H9 (cell line): ENCODE results near the gene GSE1. TPM values are rescaled to one million over a fixed set of nuclear protein-coding genes. Genes with fewer than 3 reads are reported as not detected.

Experiments used
- DNase-seq: peaks from one replicate; pipeline ENCODE4 v3.0.0-alpha.2; 2017
- H2AFZ ChIP-seq: one replicate; pipeline ENCODE4 v1.6.1; 2013; ENCODE audit warnings: mild to moderate bottlenecking, low read length, control low read depth, moderate library complexity
- H2AK5ac ChIP-seq: 2 replicates; pipeline ENCODE4 v1.6.1; 2013; ENCODE audit warnings: low read length, control low read depth, mixed read lengths; ENCODE audit not compliant: insufficient read length
- H2BK120ac ChIP-seq: one replicate; pipeline ENCODE4 v1.6.1; 2013; ENCODE audit warnings: low read depth, mild to moderate bottlenecking, low read length, control low read depth, inconsistent platforms; ENCODE audit not compliant: poor library complexity, severe bottlenecking
- H2BK12ac ChIP-seq: 2 replicates; pipeline ENCODE4 v1.6.1; 2013; ENCODE audit warnings: low read length, control low read depth, mixed read lengths, low read depth; ENCODE audit not compliant: insufficient read length
- H2BK15ac ChIP-seq: 2 replicates; pipeline ENCODE4 v1.6.1; 2013; ENCODE audit warnings: low read depth, low read length, control low read depth
- H2BK20ac ChIP-seq: one replicate; pipeline ENCODE4 v1.6.1; 2013; ENCODE audit warnings: low read depth, mild to moderate bottlenecking, low read length, control low read depth, inconsistent platforms; ENCODE audit not compliant: poor library complexity, severe bottlenecking
- H2BK5ac ChIP-seq: 2 replicates; pipeline ENCODE4 v1.6.1; 2013; ENCODE audit warnings: low read length, control low read depth, mixed read lengths; ENCODE audit not compliant: insufficient read length
- H3K14ac ChIP-seq: 2 replicates; pipeline ENCODE4 v1.6.1; 2013; ENCODE audit warnings: low read length, control low read depth; ENCODE audit not compliant: insufficient read depth
- H3K18ac ChIP-seq: 2 replicates; pipeline ENCODE4 v1.6.1; 2013; ENCODE audit warnings: low read depth, mild to moderate bottlenecking, mixed read lengths, low read length, control low read depth; ENCODE audit not compliant: insufficient read length
- H3K23ac ChIP-seq: 2 replicates; pipeline ENCODE4 v1.6.1; 2013; ENCODE audit warnings: low read length, control low read depth, mixed read lengths, low read depth; ENCODE audit not compliant: insufficient read length
- H3K23me2 ChIP-seq: 2 replicates; pipeline ENCODE4 v1.6.1; 2013; ENCODE audit warnings: low read depth, mild to moderate bottlenecking, mixed read lengths, low read length, control low read depth; ENCODE audit not compliant: insufficient read length, poor library complexity, severe bottlenecking
- H3K27ac ChIP-seq: 2 replicates; pipeline ENCODE4 v1.5.1; 2013; ENCODE audit warnings: low read length, control low read depth, mixed read lengths, low read depth; ENCODE audit not compliant: insufficient read length
- H3K27me3 ChIP-seq: 2 replicates; pipeline ENCODE4 v1.6.1; 2013; ENCODE audit warnings: low read length, control low read depth, inconsistent platforms; ENCODE audit not compliant: insufficient read depth
- H3K4ac ChIP-seq: 2 replicates; pipeline ENCODE4 v1.6.1; 2013; ENCODE audit warnings: low read depth, mild to moderate bottlenecking, control low read depth, inconsistent platforms, low read length, moderate library complexity
- H3K4me1 ChIP-seq: 2 replicates; pipeline ENCODE4 v1.6.1; 2013; ENCODE audit warnings: low read length, control low read depth, inconsistent platforms; ENCODE audit not compliant: insufficient read depth
- H3K4me2 ChIP-seq: 2 replicates; pipeline ENCODE4 v1.6.1; 2013; ENCODE audit warnings: low read length, control low read depth, mixed read lengths; ENCODE audit not compliant: insufficient read length, insufficient read depth
- H3K56ac ChIP-seq: 2 replicates; pipeline ENCODE4 v1.6.1; 2013; ENCODE audit warnings: low read depth, mild to moderate bottlenecking, mixed read lengths, low read length, control low read depth; ENCODE audit not compliant: insufficient read length
- H3K79me1 ChIP-seq: 2 replicates; pipeline ENCODE4 v1.6.1; 2013; ENCODE audit warnings: low read depth, mild to moderate bottlenecking, moderate library complexity, low read length, control low read depth, inconsistent platforms; ENCODE audit not compliant: insufficient read depth, poor library complexity, severe bottlenecking
- H3K79me2 ChIP-seq: 2 replicates; pipeline ENCODE4 v1.6.1; 2013; ENCODE audit warnings: low read length, control low read depth, inconsistent platforms; ENCODE audit not compliant: insufficient read depth
- H3K9ac ChIP-seq: 2 replicates; pipeline ENCODE4 v1.6.1; 2013; ENCODE audit warnings: low read length, control low read depth, mixed read lengths; ENCODE audit not compliant: insufficient read length; ENCODE audit errors: extremely low read depth
- H3K9me3 ChIP-seq: one replicate; pipeline ENCODE4 v1.6.1; 2013; ENCODE audit warnings: low read depth, low read length, inconsistent platforms; ENCODE audit not compliant: control insufficient read depth
- H3T11ph ChIP-seq: one replicate; pipeline ENCODE4 v1.6.1; 2013; ENCODE audit warnings: mild to moderate bottlenecking, low read length, control low read depth, inconsistent platforms
- H4K20me1 ChIP-seq: one replicate; pipeline ENCODE4 v1.6.1; 2013; ENCODE audit not compliant: control insufficient read depth, insufficient read length, insufficient read depth
- H4K5ac ChIP-seq: 2 replicates; pipeline ENCODE4 v1.6.1; 2013; ENCODE audit warnings: low read depth, mild to moderate bottlenecking, mixed read lengths, low read length, control low read depth; ENCODE audit not compliant: insufficient read length
- H4K8ac ChIP-seq: replicated peaks from 2 replicates; pipeline ENCODE4 v1.6.1; 2013; ENCODE audit warnings: low read length, control low read depth, mixed read lengths, low read depth; ENCODE audit not compliant: insufficient read length
- H4K91ac ChIP-seq: 2 replicates; pipeline ENCODE4 v1.6.1; 2013; ENCODE audit warnings: low read depth, mild to moderate bottlenecking, moderate library complexity, mixed read lengths, low read length, control low read depth; ENCODE audit not compliant: insufficient read length
- H3K27ac Mint-ChIP-seq, 3 experiments: 2 replicates in 2 of 3; 3 replicates in 1 of 3; pipeline ENCODE4 v1.8.0; 2020 to 2021; ENCODE audit warnings: mixed read lengths in 3 of 3, mild to moderate bottlenecking in 1 of 3, moderate library complexity in 1 of 3
- H3K27me3 Mint-ChIP-seq: 2 replicates; pipeline ENCODE4 v1.8.0; 2021; ENCODE audit warnings: low read depth, mild to moderate bottlenecking, moderate library complexity, mixed read lengths
- H3K36me3 Mint-ChIP-seq, 3 experiments: 2 replicates in 2 of 3; 3 replicates in 1 of 3; pipeline ENCODE4 v1.8.0; 2020 to 2021; ENCODE audit warnings: low read depth in 3 of 3, mixed read lengths in 3 of 3; ENCODE audit not compliant: insufficient read depth in 1 of 3
- H3K4me1 Mint-ChIP-seq, 2 experiments: 2 replicates each; pipeline ENCODE4 v1.8.0; 2020; ENCODE audit warnings: mixed read lengths in 2 of 2
- H3K4me3 Mint-ChIP-seq, 2 experiments: 2 replicates in 1 of 2; 3 replicates in 1 of 2; pipeline ENCODE4 v1.8.0; 2020 to 2021; ENCODE audit warnings: mild to moderate bottlenecking in 2 of 2, mixed read lengths in 2 of 2, moderate library complexity in 1 of 2
- H3K9me3 Mint-ChIP-seq, 2 experiments: 2 replicates in 1 of 2; 3 replicates in 1 of 2; pipeline ENCODE4 v1.8.0; 2020; ENCODE audit warnings: mild to moderate bottlenecking in 2 of 2, mixed read lengths in 2 of 2, moderate library complexity in 1 of 2
- CTCF ChIP-seq: fragments of 200-600 bp; sonication (generic); conservative IDR thresholded peaks from 3 replicates; pipeline ENCODE4 v1.8.0; 2021; ENCODE audit warnings: antibody characterized with exemption, mild to moderate bottlenecking
- WGBS: extraction: QIAGEN DNeasy Blood & Tissue Kit; methylation state at CpG from one replicate; pipeline ENCODE4 v1.1.7; 2013; ENCODE audit warnings: missing lambda C conversion rate, low lambda C conversion rate, mixed read lengths; ENCODE audit not compliant: insufficient read length; ENCODE audit errors: extremely low coverage; 5-methylcytosine and 5-hydroxymethylcytosine counted together
- total RNA-seq: library from RNA; stranded (reverse); gene quantifications from 2 replicates; pipeline ENCODE4 v1.2.1, GENCODE V29; 2021

Gene GSE1
- total RNA-seq, 1 experiment from 2014 or later = 125 TPM

GRCh38 chr16:85668676-85669424, 55.7 kb downstream of the GSE1 start:
- no CpG with 5 or more reads among the region's 10 CpGs for WGBS
- H2BK120ac ChIP-seq = no peak overlapping the region
- Mint-ChIP-seq H3K9me3 (no peaks in the 10 kb centered on the region), H3K27ac (peak overlapping the region in 1 of 3 experiments; percentile 89; a peak in 1 of 7 replicates), H3K4me3 (no peak overlapping the region), H3K4me1 (no peaks in the 10 kb centered on the region), H3K27me3 (no peaks in the 10 kb centered on the region; the same call in none of the 2 replicates), H3K36me3 (peaks cover 52 to 98% (median 96%) of the 10 kb centered on the region in 3 experiments; a peak in 6 of 7 replicates)
- H2BK15ac ChIP-seq = no peak overlapping the region
- H3K79me1 ChIP-seq = no peaks in the 10 kb centered on the region
- no peak overlapping the region for H2AFZ ChIP-seq
- H2BK5ac ChIP-seq = no peak overlapping the region
- DNase-seq = no peak
- no peak overlapping the region for H3K9ac ChIP-seq
- no peak overlapping the region for H3K4me2 ChIP-seq
- peaks cover 2% of the 10 kb centered on the region for H4K20me1 ChIP-seq
- no peak overlapping the region for H3T11ph ChIP-seq
- no peak overlapping the region for H2BK12ac ChIP-seq
- no peak overlapping the region for H3K23ac ChIP-seq
- no peak for TF ChIP-seq CTCF
- H4K5ac ChIP-seq = no peak overlapping the region
- no peaks in the 10 kb centered on the region for H3K9me3 ChIP-seq
- no peak overlapping the region for H3K27ac ChIP-seq
- no peak overlapping the region for H2AK5ac ChIP-seq
- no peak overlapping the region for H4K8ac ChIP-seq
- no peaks in the 10 kb centered on the region for H3K79me2 ChIP-seq
- no peaks in the 10 kb centered on the region for H3K23me2 ChIP-seq
- no peak overlapping the region for H3K56ac ChIP-seq
- H2BK20ac ChIP-seq = no peak overlapping the region
- no peak overlapping the region for H4K91ac ChIP-seq
- H3K14ac ChIP-seq = no peak overlapping the region
- H3K4me1 ChIP-seq = no peaks in the 10 kb centered on the region
- no peaks in the 10 kb centered on the region for H3K27me3 ChIP-seq
- no peak overlapping the region for H3K4ac ChIP-seq
- H3K18ac ChIP-seq = no peak overlapping the region
